ENCODE results near the gene HS6ST2. TPM values are rescaled to one million over a fixed set of nuclear protein-coding genes. Genes with fewer than 3 reads are reported as not detected.

Gene HS6ST2
- total RNA-seq, 2 experiments from 2014 or later: 0.26 to 0.39 TPM

DNA sequence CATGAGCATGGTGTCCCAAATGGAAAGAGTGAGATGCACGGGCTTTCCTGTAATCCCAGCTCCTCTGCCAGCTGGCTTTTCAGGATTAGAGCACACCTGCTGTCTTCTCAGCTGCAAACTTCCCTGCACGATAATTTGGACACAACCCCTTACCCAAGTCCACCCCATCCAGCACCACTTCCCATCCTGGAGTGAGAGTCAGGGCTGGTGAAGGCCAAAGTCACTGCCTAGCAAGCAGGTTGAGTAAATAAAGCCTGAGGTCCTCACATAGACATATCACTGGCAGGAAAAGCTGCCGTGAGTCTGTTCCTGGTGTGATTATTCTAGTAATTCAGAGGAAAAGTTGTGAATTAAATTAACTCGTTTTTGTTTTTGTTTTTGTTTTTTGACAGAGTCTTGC lies 355.7 kb downstream of the HS6ST2 start:
- Mint-ChIP-seq H3K27ac (no peak overlapping the region), H3K4me1 (no peaks in the 10 kb centered on the region), H3K4me3 (no peak overlapping the region), H3K36me3 (no peaks in the 10 kb centered on the region), H3K9me3 (no peaks in the 10 kb centered on the region), H3K27me3 (peaks cover 3% of the 10 kb centered on the region)
- no peak for DNase-seq

DNA sequence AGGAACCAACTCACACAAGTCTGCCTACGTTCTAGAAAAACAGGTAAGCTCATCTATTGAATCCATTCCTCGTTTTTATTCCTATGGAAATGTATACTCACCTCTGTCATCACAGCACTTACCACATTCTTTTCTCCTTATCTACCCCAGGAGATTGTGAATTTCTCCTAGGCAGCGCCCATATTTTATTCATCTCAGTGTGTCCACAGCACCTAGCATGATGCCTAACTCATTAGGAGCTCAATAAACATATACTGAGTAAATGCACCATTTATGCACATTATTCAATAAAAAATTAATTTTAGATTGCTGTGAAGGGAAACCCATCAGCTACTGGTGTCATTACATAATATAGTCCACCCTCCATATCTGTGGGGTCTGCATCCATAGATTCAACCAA lies 363.4 kb downstream of the HS6ST2 start:
- no peaks in the 10 kb centered on the region for H3K4me1 Mint-ChIP-seq
- no peaks in the 10 kb centered on the region for H3K36me3 Mint-ChIP-seq
- no peaks in the 10 kb centered on the region for H3K9me3 Mint-ChIP-seq
- H3K4me3 Mint-ChIP-seq: no peak overlapping the region
- no peak for DNase-seq
- H3K27ac Mint-ChIP-seq: no peak overlapping the region
- no peaks in the 10 kb centered on the region for H3K27me3 Mint-ChIP-seq

DNA sequence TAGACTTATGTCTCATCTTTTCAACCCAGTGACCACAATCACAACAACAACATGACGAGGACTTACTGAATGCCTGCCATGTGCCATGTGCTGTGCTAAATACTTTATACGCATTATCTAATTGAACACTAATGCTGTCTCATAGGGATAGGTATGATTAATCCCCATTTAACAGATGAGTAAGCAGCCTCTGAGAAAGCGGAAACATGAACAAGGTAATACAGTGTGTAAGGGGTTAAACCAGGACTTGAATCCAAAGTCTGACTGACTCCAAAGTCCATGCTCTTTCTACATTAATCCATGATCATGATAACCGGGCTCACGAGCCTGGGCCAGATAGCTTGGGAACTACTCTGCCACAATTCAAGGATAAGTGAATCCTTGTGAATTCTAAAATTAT lies 364.3 kb downstream of the HS6ST2 start:
- Mint-ChIP-seq H3K36me3 (no peaks in the 10 kb centered on the region), H3K4me3 (no peak overlapping the region), H3K9me3 (no peaks in the 10 kb centered on the region), H3K27ac (no peak overlapping the region), H3K27me3 (no peaks in the 10 kb centered on the region), H3K4me1 (no peaks in the 10 kb centered on the region)
- DNase-seq: no peak

DNA sequence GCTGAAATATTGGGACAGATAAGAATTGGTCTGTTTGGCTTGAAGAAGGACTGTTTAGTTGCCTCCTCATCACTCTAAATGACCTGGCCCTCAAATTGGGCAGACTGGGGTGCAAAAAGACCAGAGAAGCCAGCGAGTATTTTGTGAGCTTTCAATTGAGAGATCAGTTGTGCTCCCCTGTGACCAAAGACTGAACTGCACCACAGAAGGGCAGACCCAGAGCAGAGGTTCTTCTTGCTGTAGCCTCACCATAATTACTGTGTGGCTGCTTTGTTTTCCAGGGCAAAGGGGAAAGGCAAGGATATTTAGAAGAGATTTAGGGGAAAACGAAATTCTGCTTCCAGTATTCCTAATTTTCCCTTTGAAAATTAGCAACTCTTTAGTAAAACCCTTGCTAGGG lies 365.5 kb downstream of the HS6ST2 start:
- H3K27ac Mint-ChIP-seq: no peak overlapping the region
- H3K4me1 Mint-ChIP-seq: no peaks in the 10 kb centered on the region
- no peaks in the 10 kb centered on the region for H3K36me3 Mint-ChIP-seq
- H3K27me3 Mint-ChIP-seq: no peaks in the 10 kb centered on the region
- H3K4me3 Mint-ChIP-seq: no peak overlapping the region
- no peak for DNase-seq
- no peaks in the 10 kb centered on the region for H3K9me3 Mint-ChIP-seq

DNA sequence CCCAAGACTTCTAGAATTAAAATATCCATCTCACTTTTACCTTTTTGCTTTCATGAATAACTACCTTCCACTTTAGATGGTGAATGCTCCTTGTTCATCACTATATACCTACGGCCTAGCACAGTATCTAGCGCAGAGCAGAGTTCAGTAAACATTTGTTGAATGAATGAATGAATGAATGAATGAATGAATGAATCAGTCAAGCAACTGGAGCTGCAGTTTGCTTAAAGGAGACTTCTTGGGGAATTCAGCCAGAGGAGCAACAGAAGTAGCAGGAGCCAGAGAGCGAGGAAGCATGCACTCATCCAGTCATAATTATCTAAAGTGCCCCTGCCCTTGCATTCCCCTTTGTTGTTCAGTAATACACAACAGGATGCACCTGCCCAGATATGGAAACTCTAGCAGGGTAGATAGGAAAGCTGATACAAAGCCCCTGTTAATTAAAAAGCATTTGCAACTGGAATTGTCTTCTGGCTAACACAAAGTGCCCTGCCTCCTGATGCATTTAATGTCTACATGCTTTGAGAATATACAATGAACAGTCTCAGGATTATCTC lies 366.6 kb downstream of the HS6ST2 start:
- DNase-seq: no peak
- H3K36me3 Mint-ChIP-seq: no peaks in the 10 kb centered on the region
- H3K27ac Mint-ChIP-seq: no peak overlapping the region
- no peaks in the 10 kb centered on the region for H3K9me3 Mint-ChIP-seq
- H3K4me1 Mint-ChIP-seq: no peaks in the 10 kb centered on the region
- no peak overlapping the region for H3K4me3 Mint-ChIP-seq
- no peaks in the 10 kb centered on the region for H3K27me3 Mint-ChIP-seq

DNA sequence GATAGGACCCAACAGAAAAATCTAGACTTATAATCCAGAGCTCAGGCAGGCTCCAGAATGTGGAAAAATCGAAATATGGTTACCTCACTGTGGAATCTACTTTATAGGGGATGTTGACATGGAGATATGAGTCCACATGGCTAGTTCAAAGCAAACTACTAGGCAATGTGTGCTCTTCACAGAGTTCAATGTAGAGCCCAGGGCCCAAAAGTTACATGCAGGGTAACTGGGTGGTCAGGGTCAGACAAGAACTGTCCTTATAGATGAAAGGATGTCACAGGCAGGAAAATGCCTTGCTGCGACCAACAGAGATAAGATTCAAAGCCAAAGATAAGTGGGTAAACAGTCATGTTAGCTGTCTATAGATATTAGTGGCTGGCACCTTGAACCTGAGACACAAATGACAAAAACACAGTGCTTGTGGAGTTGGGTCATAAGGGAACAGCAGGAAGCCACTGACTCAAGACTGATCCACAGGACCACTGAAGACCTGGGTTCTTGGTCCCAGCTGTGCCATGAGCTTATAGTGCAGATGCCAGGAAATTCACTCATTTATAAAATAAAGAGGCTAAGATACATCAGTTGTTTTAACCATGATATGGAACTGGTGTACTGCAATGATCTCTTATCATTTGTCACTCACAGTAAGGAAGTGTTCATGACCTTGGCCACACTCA lies 367.9 kb downstream of the HS6ST2 start:
- Mint-ChIP-seq H3K27me3 (no peaks in the 10 kb centered on the region), H3K4me1 (no peaks in the 10 kb centered on the region)

DNA sequence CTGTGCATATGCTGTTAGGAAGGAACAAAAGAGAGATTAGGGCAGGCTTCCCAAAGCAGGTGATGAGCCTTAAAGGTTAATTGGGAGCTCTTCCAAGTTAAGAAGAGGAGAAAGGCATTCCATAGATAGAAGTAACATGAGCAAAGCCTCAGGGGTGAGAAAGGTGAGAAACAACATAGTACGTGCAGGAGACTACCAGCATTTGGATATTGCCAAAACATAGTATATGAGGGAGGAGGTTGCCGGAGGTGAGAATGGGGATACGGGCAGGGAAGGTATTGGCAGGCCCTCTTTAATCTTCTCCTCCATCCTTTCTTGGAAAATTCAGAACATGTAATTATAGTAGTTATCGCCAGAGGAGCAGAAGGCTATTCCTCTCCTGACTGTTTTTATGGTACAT lies 373.5 kb downstream of the HS6ST2 start:
- Mint-ChIP-seq H3K27ac (no peak overlapping the region), H3K4me1 (peaks cover 6% of the 10 kb centered on the region), H3K9me3 (no peaks in the 10 kb centered on the region), H3K36me3 (no peaks in the 10 kb centered on the region), H3K4me3 (no peak overlapping the region), H3K27me3 (peaks cover 5% of the 10 kb centered on the region)
- no peak for DNase-seq

More for the DNA sequence above, 367.9 kb downstream of the HS6ST2 start:
- DNase-seq: no peak
- Mint-ChIP-seq H3K36me3 (no peaks in the 10 kb centered on the region), H3K9me3 (no peaks in the 10 kb centered on the region), H3K27ac (no peak overlapping the region), H3K4me3 (no peak overlapping the region)

DNA sequence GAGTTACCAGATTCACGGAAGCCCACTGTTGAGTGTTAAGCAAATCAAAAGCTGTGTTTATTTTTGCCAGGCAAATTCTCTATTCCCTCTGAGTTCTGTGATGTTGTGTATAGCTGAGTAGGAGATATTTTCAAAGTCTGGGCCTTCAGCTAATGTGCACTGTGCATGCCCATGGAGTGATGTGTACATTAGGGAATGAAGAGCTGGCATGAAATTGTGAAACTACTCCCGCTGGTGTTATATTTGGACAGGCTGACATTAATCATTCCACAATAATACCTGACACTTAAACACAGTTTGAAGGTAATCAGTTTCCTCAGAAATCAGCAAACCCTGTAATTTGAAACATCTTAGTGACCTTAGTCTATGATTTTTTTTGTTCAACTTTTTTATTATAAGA lies 381.5 kb downstream of the HS6ST2 start:
- no peak overlapping the region for H3K27ac Mint-ChIP-seq
- H3K27me3 Mint-ChIP-seq: peaks cover 3% of the 10 kb centered on the region
- no peak overlapping the region for H3K4me3 Mint-ChIP-seq
- no peaks in the 10 kb centered on the region for H3K9me3 Mint-ChIP-seq
- DNase-seq: no peak
- no peaks in the 10 kb centered on the region for H3K36me3 Mint-ChIP-seq
- H3K4me1 Mint-ChIP-seq: peaks cover 2% of the 10 kb centered on the region

Other genes starting within 250 kb of the HS6ST2 start
- gene USP26, start 138.5 kb upstream of the HS6ST2 start, total RNA-seq: not detected